Measurements from ENCODE around the gene EPB41L2. TPM values are rescaled to one million over a fixed set of nuclear protein-coding genes. Genes with fewer than 3 reads are reported as not detected.

EPB41L2 gene
- total RNA-seq, 4 donors from 2014 or later, result 46.1 to 258 (median 88.3) TPM

- no peaks in the 10 kb centered on the region for H3K9me3 ChIP-seq
- H3K4me3 ChIP-seq, result no peak overlapping the region
- DNase-seq, result no peak
- no peak overlapping the region for H3K27ac ChIP-seq
- H3K4me1 ChIP-seq, result no peaks in the 10 kb centered on the region
- no peaks in the 10 kb centered on the region for H3K27me3 ChIP-seq
- TF ChIP-seq CTCF (IDR thresholded peaks at IDR 0.05) (no peak), POLR2A (IDR thresholded peaks at IDR 0.05) (no peak)
- peaks cover 0 to 23% (median 0%) of the 10 kb centered on the region in 3 donors for H3K36me3 ChIP-seq
These were observed 203.7 kb downstream of the EPB41L2 start for GRCh38 chr6:130859161-130859867.

- Histone ChIP-seq H3K27ac (no peak overlapping the region), H3K4me1 (no peaks in the 10 kb centered on the region), H3K36me3 (peaks cover 0 to 22% (median 0%) of the 10 kb centered on the region in 3 donors), H3K4me3 (no peak overlapping the region), H3K9me3 (no peaks in the 10 kb centered on the region), H3K27me3 (no peaks in the 10 kb centered on the region)
- no peak for DNase-seq
- TF ChIP-seq POLR2A (IDR thresholded peaks at IDR 0.05), result no peak
- TF ChIP-seq CTCF (IDR thresholded peaks at IDR 0.05), result no peak
These were observed 204.4 kb downstream of the EPB41L2 start for GRCh38 chr6:130858498-130859160.

- DNase-seq, result no peak
- H3K4me1 ChIP-seq, result no peaks in the 10 kb centered on the region
- H3K27ac ChIP-seq, result no peak overlapping the region
- peaks cover 0 to 16% (median 0%) of the 10 kb centered on the region in 3 donors for H3K36me3 ChIP-seq
- TF ChIP-seq POLR2A (IDR thresholded peaks at IDR 0.05) (no peak), CTCF (IDR thresholded peaks at IDR 0.05) (no peak)
- no peak overlapping the region for H3K4me3 ChIP-seq
- no peaks in the 10 kb centered on the region for H3K27me3 ChIP-seq
- H3K9me3 ChIP-seq, result no peaks in the 10 kb centered on the region
These were observed 205.0 kb downstream of the EPB41L2 start for GRCh38 chr6:130858054-130858453.

- Histone ChIP-seq H3K4me3 (no peak overlapping the region), H3K27me3 (no peaks in the 10 kb centered on the region), H3K4me1 (no peaks in the 10 kb centered on the region), H3K27ac (no peak overlapping the region), H3K36me3 (peaks cover 0 to 9% (median 0%) of the 10 kb centered on the region in 3 donors), H3K9me3 (no peaks in the 10 kb centered on the region)
- TF ChIP-seq CTCF (IDR thresholded peaks at IDR 0.05) (no peak), POLR2A (IDR thresholded peaks at IDR 0.05) (no peak)
- no peak for DNase-seq
These were observed 209.4 kb downstream of the EPB41L2 start for GRCh38 chr6:130853555-130854183.

GRCh38 chr6:130852844-130853554 lies 210.0 kb downstream of the EPB41L2 start:
- H3K27me3 ChIP-seq, result no peaks in the 10 kb centered on the region
- DNase-seq, result no peak
- peaks cover 0 to 3% (median 0%) of the 10 kb centered on the region in 3 donors for H3K36me3 ChIP-seq
- no peak overlapping the region for H3K27ac ChIP-seq
- H3K4me3 ChIP-seq, result no peak overlapping the region
- H3K4me1 ChIP-seq, result no peaks in the 10 kb centered on the region
- no peaks in the 10 kb centered on the region for H3K9me3 ChIP-seq
- TF ChIP-seq POLR2A (IDR thresholded peaks at IDR 0.05) (no peak), CTCF (IDR thresholded peaks at IDR 0.05) (no peak)

Data from Peyer's patch (tissue), 4 donors.